HEK293T (cell line): ENCODE results near the gene EWSR1.

Experiments used
- ELF4 ChIP-seq: fragments of 450-650 bp; IDR thresholded peaks from 2 replicates; pipeline ENCODE4 v1.6.1; 2017; ENCODE audit warnings: antibody characterized with exemption
- SP1 ChIP-seq: fragments of 450-650 bp; IDR thresholded peaks from 2 replicates; pipeline ENCODE4 v1.6.1; 2017
- TARDBP ChIP-seq: fragments of 450-650 bp; IDR thresholded peaks from 2 replicates; pipeline ENCODE4 v1.6.1; 2016

DNA sequence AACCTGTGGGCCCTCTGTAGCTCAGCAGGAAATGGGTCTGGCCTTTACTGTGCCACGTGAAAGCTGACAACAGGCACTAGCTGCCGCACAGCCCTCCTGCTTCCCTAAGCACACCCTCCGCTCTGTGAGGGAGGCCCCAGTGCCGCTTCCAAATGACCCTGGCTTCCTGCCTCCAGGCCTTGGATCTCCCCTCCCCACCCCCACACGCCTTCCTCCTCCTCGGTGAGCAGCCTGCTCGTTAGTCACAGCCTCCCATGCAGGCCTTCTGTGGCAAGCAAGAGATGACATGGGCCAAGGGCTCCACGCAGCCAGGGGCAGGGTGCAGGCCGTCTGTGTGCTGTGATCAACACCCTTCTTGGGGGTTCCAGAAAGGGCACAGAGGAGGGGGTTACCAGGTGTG is 62.7 kb downstream of the EWSR1 start:
- TF ChIP-seq SP1 (no peak), TARDBP (no peak), ELF4 (no peak)
